Head of caudate nucleus (tissue), 42 donors: Measurements from ENCODE around the gene TLCD3B.

Experiments
- DNase-seq, 42 donors: peaks; one replicate each; pipeline versions ENCODE4 v3.0.0 to v3.0.0-alpha.2; 2020 to 2021; ENCODE audit warnings: mixed read lengths in 7 of 42
- intact Hi-C: fragments of 100-400 bp; cut with DNase I; formaldehyde crosslinking; loops from one replicate; pipeline ENCODE4 v1.15.0; 2022

TLCD3B gene

GRCh38 chr16:29985271-29985811, 45.7 kb downstream of the TLCD3B start:
- DNase-seq = no peak

GRCh38 chr16:29984764-29985147, 46.3 kb downstream of the TLCD3B start:
- intact Hi-C loops = no loop called here
- no peak for DNase-seq

More at GRCh38 chr16:29985271-29985811, 45.7 kb downstream of the TLCD3B start:
- intact Hi-C loops = no loop called here

- intact Hi-C loops = no loop called here
- no peak for DNase-seq
Observed at GRCh38 chr16:29984137-29984763, 46.8 kb downstream of the TLCD3B start.

GRCh38 chr16:29983420-29984136, 47.5 kb downstream of the TLCD3B start:
- DNase-seq = no peak
- intact Hi-C loops = no loop called here

- intact Hi-C loops = no loop called here
- DNase-seq = no peak
Observed at GRCh38 chr16:29982560-29983419, 48.3 kb downstream of the TLCD3B start.

GRCh38 chr16:29978564-29979270, 52.4 kb downstream of the TLCD3B start:
- DNase-seq = no peak
- intact Hi-C loops = no loop called here

- intact Hi-C loops = no loop called here
- DNase-seq = no peak
Observed at GRCh38 chr16:29978081-29978480, 53.0 kb downstream of the TLCD3B start.

GRCh38 chr16:29977063-29977825, 53.8 kb downstream of the TLCD3B start:
- intact Hi-C loops = no loop called here

GRCh38 chr16:29975811-29976511, 55.1 kb downstream of the TLCD3B start:
- DNase-seq = peak in 11 of 42 donors; percentile 20 to 54 (median 32)
- intact Hi-C loops = loop anchor here (2.0 kb wide), 1 partner anchor 19 kb away; the partner anchor contains the start of gene HIRIP3

More at GRCh38 chr16:29977063-29977825, 53.8 kb downstream of the TLCD3B start:
- DNase-seq = peak in 3 of 42 donors; percentile 23 to 41 (median 40)

GRCh38 chr16:29975134-29975538, 55.9 kb downstream of the TLCD3B start:
- intact Hi-C loops = loop anchor here (2.0 kb wide), 1 partner anchor 20 kb away; the partner anchor contains the start of gene HIRIP3
- no peak for DNase-seq
